HEK293 (cell line): Measurements from ENCODE around the gene SPTY2D1.

ENCODE experiments used
- BCL6B ChIP-seq: fragments of 450-650 bp; formaldehyde crosslinking; IDR thresholded peaks from 2 replicates; pipeline ENCODE4 v1.5.1; 2017; ENCODE audit warnings: missing biosample characterization, missing genetic modification characterization
- KLF9 ChIP-seq: fragments of 450-650 bp; formaldehyde crosslinking; IDR thresholded peaks from 2 replicates; pipeline ENCODE4 v1.5.1; 2016; ENCODE audit warnings: missing biosample characterization, missing genetic modification characterization, low read depth
- WT1 ChIP-seq: fragments of 450-650 bp; formaldehyde crosslinking; IDR thresholded peaks from 2 replicates; pipeline ENCODE4 v1.5.1; 2016; ENCODE audit warnings: missing biosample characterization, missing genetic modification characterization
- ZBTB10 ChIP-seq: fragments of 450-650 bp; formaldehyde crosslinking; IDR thresholded peaks from 2 replicates; pipeline ENCODE4 v1.5.1; 2016; ENCODE audit warnings: missing biosample characterization, missing genetic modification characterization
- ZNF155 ChIP-seq: fragments of 450-650 bp; formaldehyde crosslinking; IDR thresholded peaks from 2 replicates; pipeline ENCODE4 v1.5.1; 2016; ENCODE audit warnings: missing biosample characterization, missing genetic modification characterization
- ZNF157 ChIP-seq: fragments of 450-650 bp; formaldehyde crosslinking; IDR thresholded peaks from 2 replicates; pipeline ENCODE4 v1.5.1; 2016; ENCODE audit warnings: missing biosample characterization, missing genetic modification characterization
- ZNF248 ChIP-seq: fragments of 450-650 bp; formaldehyde crosslinking; IDR thresholded peaks from 2 replicates; pipeline ENCODE4 v1.5.1; 2017; ENCODE audit warnings: missing biosample characterization, missing genetic modification characterization
- ZNF335 ChIP-seq: fragments of 450-650 bp; formaldehyde crosslinking; conservative IDR thresholded peaks from 2 replicates; pipeline ENCODE4 v1.5.1; 2016; ENCODE audit warnings: missing biosample characterization, missing genetic modification characterization
- ZNF362 ChIP-seq: fragments of 450-650 bp; formaldehyde crosslinking; IDR thresholded peaks from 2 replicates; pipeline ENCODE4 v1.5.1; 2016; ENCODE audit warnings: missing biosample characterization, missing genetic modification characterization
- ZNF394 ChIP-seq: fragments of 450-650 bp; formaldehyde crosslinking; IDR thresholded peaks from 2 replicates; pipeline ENCODE4 v1.5.1; 2016; ENCODE audit warnings: missing biosample characterization, missing genetic modification characterization, mild to moderate bottlenecking, moderate library complexity, borderline replicate concordance
- ZNF48 ChIP-seq: fragments of 450-650 bp; formaldehyde crosslinking; IDR thresholded peaks from 2 replicates; pipeline ENCODE4 v1.5.1; 2016; ENCODE audit warnings: missing biosample characterization, missing genetic modification characterization
- ZNF501 ChIP-seq: fragments of 450-650 bp; formaldehyde crosslinking; IDR thresholded peaks from 2 replicates; pipeline ENCODE4 v1.5.1; 2016; ENCODE audit warnings: missing biosample characterization, missing genetic modification characterization
- ZNF518A ChIP-seq: fragments of 450-650 bp; formaldehyde crosslinking; conservative IDR thresholded peaks from 2 replicates; pipeline ENCODE4 v1.5.1; 2016; ENCODE audit warnings: low read depth, missing biosample characterization, missing genetic modification characterization
- ZNF571 ChIP-seq: fragments of 450-650 bp; formaldehyde crosslinking; IDR thresholded peaks from 2 replicates; pipeline ENCODE4 v1.5.0; 2017; ENCODE audit warnings: missing biosample characterization, missing genetic modification characterization
- ZNF645 ChIP-seq: fragments of 450-650 bp; formaldehyde crosslinking; IDR thresholded peaks from 2 replicates; pipeline ENCODE4; 2016; ENCODE audit warnings: missing biosample characterization, missing genetic modification characterization
- ZNF654 ChIP-seq: fragments of 450-650 bp; formaldehyde crosslinking; IDR thresholded peaks from 2 replicates; pipeline ENCODE4 v1.5.1; 2016; ENCODE audit warnings: low read depth, missing biosample characterization, missing genetic modification characterization
- ZNF660 ChIP-seq: fragments of 450-650 bp; IDR thresholded peaks from 2 replicates; pipeline ENCODE4 v1.5.1; 2018; ENCODE audit warnings: missing biosample characterization, mild to moderate bottlenecking, missing genetic modification characterization
- ZNF830 ChIP-seq: fragments of 450-650 bp; IDR thresholded peaks from 2 replicates; pipeline ENCODE4 v1.5.0; 2018; ENCODE audit warnings: missing biosample characterization, missing genetic modification characterization, low read depth, mild to moderate bottlenecking, moderate library complexity
- ZSCAN16 ChIP-seq: fragments of 450-650 bp; formaldehyde crosslinking; IDR thresholded peaks from 2 replicates; pipeline ENCODE4 v1.5.1; 2016; ENCODE audit warnings: missing biosample characterization, missing genetic modification characterization
- ZSCAN23 ChIP-seq: fragments of 450-650 bp; formaldehyde crosslinking; IDR thresholded peaks from 2 replicates; pipeline ENCODE4 v1.5.1; 2016; ENCODE audit warnings: missing biosample characterization, missing genetic modification characterization
- TF ChIP-seq, protein P1 (sequence below): fragments of 450-650 bp; formaldehyde crosslinking; IDR thresholded peaks from 2 replicates; pipeline ENCODE4 v1.5.1; 2016; ENCODE audit warnings: missing biosample characterization, missing genetic modification characterization
- TF ChIP-seq, protein P2 (sequence below): sonication (generic); formaldehyde crosslinking; IDR thresholded peaks from 2 replicates; pipeline ENCODE4 v1.8.1; 2022; ENCODE audit warnings: mild to moderate bottlenecking, moderate library complexity, missing genetic modification reagents
- TF ChIP-seq, protein P3 (sequence below): fragments of 450-650 bp; formaldehyde crosslinking; IDR thresholded peaks from 2 replicates; pipeline ENCODE4 v1.5.1; 2016; ENCODE audit warnings: missing biosample characterization, missing genetic modification characterization

SPTY2D1 gene

GRCh38 chr11:18634140-18635032 is at the start of gene SPTY2D1 (continued):
- TF ChIP-seq ZBTB10 (tag by site-specific recombination) (no peak), ZSCAN23 (tag by site-specific recombination) (no peak), ZNF645 (tag by site-specific recombination) (no peak), ZNF394 (tag by site-specific recombination) (no peak), ZNF362 (tag by site-specific recombination) (no peak), ZSCAN16 (tag by site-specific recombination) (no peak), ZNF654 (no peak), ZNF571 (tag by site-specific recombination) (no peak), ZNF830 (tag by site-specific recombination) (no peak), WT1 (tag by site-specific recombination) (no peak), ZNF660 (tag by site-specific recombination) (peak; percentile 96), ZNF501 (tag by site-specific recombination) (no peak), ZNF157 (tag by site-specific recombination) (no peak), BCL6B (no peak), ZNF518A (tag by site-specific recombination) (peak; percentile 58), ZNF335 (tag by site-specific recombination) (peak; percentile 82), KLF9 (peak; percentile 90), ZNF48 (tag by site-specific recombination) (no peak), ZNF248 (tag by site-specific recombination) (no peak), ZNF155 (no peak)
- TF ChIP-seq, protein P1, sequence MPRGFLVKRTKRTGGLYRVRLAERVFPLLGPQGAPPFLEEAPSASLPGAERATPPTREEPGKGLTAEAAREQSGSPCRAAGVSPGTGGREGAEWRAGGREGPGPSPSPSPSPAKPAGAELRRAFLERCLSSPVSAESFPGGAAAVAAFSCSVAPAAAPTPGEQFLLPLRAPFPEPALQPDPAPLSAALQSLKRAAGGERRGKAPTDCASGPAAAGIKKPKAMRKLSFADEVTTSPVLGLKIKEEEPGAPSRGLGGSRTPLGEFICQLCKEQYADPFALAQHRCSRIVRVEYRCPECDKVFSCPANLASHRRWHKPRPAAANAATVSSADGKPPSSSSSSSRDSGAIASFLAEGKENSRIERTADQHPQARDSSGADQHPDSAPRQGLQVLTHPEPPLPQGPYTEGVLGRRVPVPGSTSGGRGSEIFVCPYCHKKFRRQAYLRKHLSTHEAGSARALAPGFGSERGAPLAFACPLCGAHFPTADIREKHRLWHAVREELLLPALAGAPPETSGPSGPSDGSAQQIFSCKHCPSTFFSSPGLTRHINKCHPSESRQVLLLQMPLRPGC (tag by site-specific recombination): no peak
- TF ChIP-seq, protein P2, sequence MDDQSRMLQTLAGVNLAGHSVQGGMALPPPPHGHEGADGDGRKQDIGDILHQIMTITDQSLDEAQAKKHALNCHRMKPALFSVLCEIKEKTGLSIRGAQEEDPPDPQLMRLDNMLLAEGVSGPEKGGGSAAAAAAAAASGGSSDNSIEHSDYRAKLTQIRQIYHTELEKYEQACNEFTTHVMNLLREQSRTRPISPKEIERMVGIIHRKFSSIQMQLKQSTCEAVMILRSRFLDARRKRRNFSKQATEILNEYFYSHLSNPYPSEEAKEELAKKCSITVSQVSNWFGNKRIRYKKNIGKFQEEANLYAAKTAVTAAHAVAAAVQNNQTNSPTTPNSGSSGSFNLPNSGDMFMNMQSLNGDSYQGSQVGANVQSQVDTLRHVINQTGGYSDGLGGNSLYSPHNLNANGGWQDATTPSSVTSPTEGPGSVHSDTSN (CRISPR knock-in tag): no peak; the same call in 1 of the 2 replicates
- TF ChIP-seq, protein P3, sequence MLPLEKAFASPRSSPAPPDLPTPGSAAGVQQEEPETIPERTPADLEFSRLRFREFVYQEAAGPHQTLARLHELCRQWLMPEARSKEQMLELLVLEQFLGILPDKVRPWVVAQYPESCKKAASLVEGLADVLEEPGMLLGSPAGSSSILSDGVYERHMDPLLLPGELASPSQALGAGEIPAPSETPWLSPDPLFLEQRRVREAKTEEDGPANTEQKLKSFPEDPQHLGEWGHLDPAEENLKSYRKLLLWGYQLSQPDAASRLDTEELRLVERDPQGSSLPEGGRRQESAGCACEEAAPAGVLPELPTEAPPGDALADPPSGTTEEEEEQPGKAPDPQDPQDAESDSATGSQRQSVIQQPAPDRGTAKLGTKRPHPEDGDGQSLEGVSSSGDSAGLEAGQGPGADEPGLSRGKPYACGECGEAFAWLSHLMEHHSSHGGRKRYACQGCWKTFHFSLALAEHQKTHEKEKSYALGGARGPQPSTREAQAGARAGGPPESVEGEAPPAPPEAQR: no peak
